ENCODE data around the gene PCNX3. TPM values are rescaled to one million over a fixed set of nuclear protein-coding genes. Genes with fewer than 3 reads are reported as not detected.

PCNX3 gene
- total and polyA plus RNA-seq, 2 of the 13 experiments (the other 11 are each of a cell fraction or from before 2014, with no cell fraction given) = 16.2 to 23.0 TPM

DNA sequence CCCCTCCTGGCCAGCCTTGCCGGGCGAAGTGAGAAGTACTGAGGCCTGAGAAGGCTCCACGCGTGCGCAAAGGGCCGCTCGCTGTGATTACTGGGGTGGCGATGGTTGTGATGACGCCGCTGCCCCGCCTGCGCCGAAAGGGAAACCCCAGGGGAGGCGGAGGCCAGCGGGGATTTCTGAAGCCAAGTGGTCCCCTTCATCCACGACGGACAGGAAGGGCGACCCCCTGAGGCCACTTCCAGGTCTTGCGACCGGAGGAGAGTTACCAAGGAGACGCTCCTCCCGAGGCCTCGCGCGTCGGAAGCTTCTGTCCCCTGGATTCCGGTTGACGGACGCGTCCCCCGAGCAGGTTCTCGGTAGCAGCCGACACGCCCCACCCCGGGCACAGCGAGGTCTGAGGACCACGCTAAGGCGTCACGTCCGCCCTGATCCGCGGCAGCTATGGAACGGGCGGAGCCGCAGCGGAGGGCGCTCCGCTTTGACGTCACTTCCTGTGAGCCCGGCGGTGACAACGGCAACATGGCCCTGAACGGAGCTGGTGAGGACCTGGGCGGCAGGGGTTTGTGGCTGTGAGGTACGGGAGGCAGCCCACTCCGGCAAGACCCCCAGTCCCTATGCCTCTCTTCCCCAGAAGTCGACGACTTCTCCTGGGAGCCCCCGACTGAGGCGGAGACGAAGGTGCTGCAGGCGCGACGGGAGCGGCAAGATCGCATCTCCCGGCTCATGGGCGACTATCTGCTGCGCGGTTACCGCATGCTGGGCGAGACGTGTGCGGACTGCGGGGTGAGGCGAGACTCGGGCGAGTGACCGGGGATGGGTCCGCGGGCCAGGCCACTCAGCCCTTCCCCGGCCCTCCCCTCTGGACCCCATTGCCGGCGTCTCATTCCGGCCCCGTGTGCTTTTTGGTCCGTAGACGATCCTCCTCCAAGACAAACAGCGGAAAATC lies 45.3 kb upstream of the PCNX3 start, which contains the start of gene ZNRD2 (continued):
- TF ChIP-seq, protein P1, sequence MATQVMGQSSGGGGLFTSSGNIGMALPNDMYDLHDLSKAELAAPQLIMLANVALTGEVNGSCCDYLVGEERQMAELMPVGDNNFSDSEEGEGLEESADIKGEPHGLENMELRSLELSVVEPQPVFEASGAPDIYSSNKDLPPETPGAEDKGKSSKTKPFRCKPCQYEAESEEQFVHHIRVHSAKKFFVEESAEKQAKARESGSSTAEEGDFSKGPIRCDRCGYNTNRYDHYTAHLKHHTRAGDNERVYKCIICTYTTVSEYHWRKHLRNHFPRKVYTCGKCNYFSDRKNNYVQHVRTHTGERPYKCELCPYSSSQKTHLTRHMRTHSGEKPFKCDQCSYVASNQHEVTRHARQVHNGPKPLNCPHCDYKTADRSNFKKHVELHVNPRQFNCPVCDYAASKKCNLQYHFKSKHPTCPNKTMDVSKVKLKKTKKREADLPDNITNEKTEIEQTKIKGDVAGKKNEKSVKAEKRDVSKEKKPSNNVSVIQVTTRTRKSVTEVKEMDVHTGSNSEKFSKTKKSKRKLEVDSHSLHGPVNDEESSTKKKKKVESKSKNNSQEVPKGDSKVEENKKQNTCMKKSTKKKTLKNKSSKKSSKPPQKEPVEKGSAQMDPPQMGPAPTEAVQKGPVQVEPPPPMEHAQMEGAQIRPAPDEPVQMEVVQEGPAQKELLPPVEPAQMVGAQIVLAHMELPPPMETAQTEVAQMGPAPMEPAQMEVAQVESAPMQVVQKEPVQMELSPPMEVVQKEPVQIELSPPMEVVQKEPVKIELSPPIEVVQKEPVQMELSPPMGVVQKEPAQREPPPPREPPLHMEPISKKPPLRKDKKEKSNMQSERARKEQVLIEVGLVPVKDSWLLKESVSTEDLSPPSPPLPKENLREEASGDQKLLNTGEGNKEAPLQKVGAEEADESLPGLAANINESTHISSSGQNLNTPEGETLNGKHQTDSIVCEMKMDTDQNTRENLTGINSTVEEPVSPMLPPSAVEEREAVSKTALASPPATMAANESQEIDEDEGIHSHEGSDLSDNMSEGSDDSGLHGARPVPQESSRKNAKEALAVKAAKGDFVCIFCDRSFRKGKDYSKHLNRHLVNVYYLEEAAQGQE (IDR thresholded peaks at IDR 0.05; ENCODE audit: borderline replicate concordance in 1 of 2, low read depth in 1 of 2, low read length in 2 of 2) = peak in 1 of 2 experiments; percentile 33; a peak in 1 of 4 replicates
- TF ChIP-seq SALL1 (CRISPR knock-in tag; IDR thresholded peaks at IDR 0.05) (peak; percentile 84), EZH2 (conservative IDR thresholded peaks at IDR 0.05; ENCODE audit: low read depth, low read length) (no peak), RAD51 (IDR thresholded peaks at IDR 0.05; ENCODE audit: borderline replicate concordance) (no peak), KDM1A (CRISPR knock-in tag; IDR thresholded peaks at IDR 0.05) (no peak), HIVEP1 (CRISPR knock-in tag; IDR thresholded peaks at IDR 0.05) (peak; percentile 100), GATA4 (IDR thresholded peaks at IDR 0.05; ENCODE audit: borderline replicate concordance, low read depth) (no peak), NR1H2 (CRISPR knock-in tag; IDR thresholded peaks at IDR 0.05; ENCODE audit: borderline replicate concordance, low read depth) (no peak), NFE2L2 (IDR thresholded peaks at IDR 0.05; ENCODE audit: low read length) (no peak), MEIS2 (CRISPR knock-in tag; IDR thresholded peaks at IDR 0.05) (peak; percentile 63; the same call in 1 of the 2 replicates), PCBP1 (IDR thresholded peaks at IDR 0.05; ENCODE audit: borderline replicate concordance, low read depth, low read length) (0 out of 2 replicates have a peak, but pooled peaks have one; percentile 80), ELF1 (CRISPR knock-in tag; IDR thresholded peaks at IDR 0.05) (peak; percentile 90), RXRA (CRISPR knock-in tag; IDR thresholded peaks at IDR 0.05) (peak; percentile 66), ZNF7 (CRISPR knock-in tag; IDR thresholded peaks at IDR 0.05) (no peak), HDAC6 (IDR thresholded peaks at IDR 0.05; ENCODE audit: low read depth, low read length) (no peak), EHMT2 (IDR thresholded peaks at IDR 0.05; ENCODE audit: borderline replicate concordance, low read depth, low read length) (no peak), SOX13 (IDR thresholded peaks at IDR 0.05) (no peak), SOX13 (CRISPR knock-in tag; conservative IDR thresholded peaks at IDR 0.05 in 1 of 2, IDR thresholded peaks at IDR 0.05 in 1 of 2) (0 out of 4 replicates have a peak, but pooled peaks of 1 of the 2 experiments have one; percentile 17), FOXJ3 (CRISPR knock-in tag; IDR thresholded peaks at IDR 0.05; ENCODE audit: borderline replicate concordance) (no peak; the same call in 1 of the 2 replicates), MYC (CRISPR knock-in tag; IDR thresholded peaks at IDR 0.05; ENCODE audit: borderline replicate concordance) (peak; percentile 90), ZNF337 (CRISPR knock-in tag; IDR thresholded peaks at IDR 0.05; ENCODE audit: borderline replicate concordance, low read depth) (no peak)
- TF ChIP-seq, protein P2, sequence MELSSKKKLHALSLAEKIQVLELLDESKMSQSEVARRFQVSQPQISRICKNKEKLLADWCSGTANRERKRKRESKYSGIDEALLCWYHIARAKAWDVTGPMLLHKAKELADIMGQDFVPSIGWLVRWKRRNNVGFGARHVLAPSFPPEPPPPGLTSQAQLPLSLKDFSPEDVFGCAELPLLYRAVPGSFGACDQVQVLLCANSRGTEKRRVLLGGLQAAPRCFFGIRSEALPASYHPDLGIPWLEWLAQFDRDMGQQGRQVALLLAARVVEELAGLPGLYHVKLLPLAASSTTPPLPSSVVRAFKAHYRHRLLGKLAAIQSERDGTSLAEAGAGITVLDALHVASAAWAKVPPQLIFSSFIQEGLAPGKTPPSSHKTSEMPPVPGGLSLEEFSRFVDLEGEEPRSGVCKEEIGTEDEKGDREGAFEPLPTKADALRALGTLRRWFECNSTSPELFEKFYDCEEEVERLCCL (CRISPR knock-in tag; IDR thresholded peaks at IDR 0.05; ENCODE audit: borderline replicate concordance) = no peak
- TF ChIP-seq, protein P3, sequence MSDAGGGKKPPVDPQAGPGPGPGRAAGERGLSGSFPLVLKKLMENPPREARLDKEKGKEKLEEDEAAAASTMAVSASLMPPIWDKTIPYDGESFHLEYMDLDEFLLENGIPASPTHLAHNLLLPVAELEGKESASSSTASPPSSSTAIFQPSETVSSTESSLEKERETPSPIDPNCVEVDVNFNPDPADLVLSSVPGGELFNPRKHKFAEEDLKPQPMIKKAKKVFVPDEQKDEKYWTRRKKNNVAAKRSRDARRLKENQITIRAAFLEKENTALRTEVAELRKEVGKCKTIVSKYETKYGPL (CRISPR knock-in tag; IDR thresholded peaks at IDR 0.05) = no peak
- TF ChIP-seq, protein P4, sequence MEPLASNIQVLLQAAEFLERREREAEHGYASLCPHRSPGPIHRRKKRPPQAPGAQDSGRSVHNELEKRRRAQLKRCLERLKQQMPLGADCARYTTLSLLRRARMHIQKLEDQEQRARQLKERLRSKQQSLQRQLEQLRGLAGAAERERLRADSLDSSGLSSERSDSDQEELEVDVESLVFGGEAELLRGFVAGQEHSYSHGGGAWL (CRISPR knock-in tag; IDR thresholded peaks at IDR 0.05) = no peak; the same call in 1 of the 2 replicates
